ENCODE results near the gene TBC1D3B. TPM values are rescaled to one million over a fixed set of nuclear protein-coding genes. Genes with fewer than 3 reads are reported as not detected.
"Not testable (repeated sequence)": the region's sequence is repeated elsewhere in the genome, so short reads cannot be mapped to it uniquely, and the experiment has no call there.

TBC1D3B gene
- total RNA-seq, 1 experiment from 2014 or later = 0.66 TPM

GRCh38 chr17:36135465-36135864, 41.0 kb downstream of the TBC1D3B start:
- H3K4me3 ChIP-seq = no peak overlapping the region
- H3K27me3 ChIP-seq (replicated peaks) = peaks cover 8% of the 10 kb centered on the region
- no peak for DNase-seq (ENCODE audit: low read depth in 1 of 2, low spot score in 2 of 2)
- H3K4me1 ChIP-seq (replicated peaks) = no peaks in the 10 kb centered on the region
- no peaks in the 10 kb centered on the region for H3K36me3 ChIP-seq
- H3K9me3 ChIP-seq (replicated peaks) = no peaks in the 10 kb centered on the region
- no peak overlapping the region for H3K27ac ChIP-seq

GRCh38 chr17:36133602-36134236, 42.7 kb downstream of the TBC1D3B start:
- H3K27me3 ChIP-seq (replicated peaks) = peaks cover 13% of the 10 kb centered on the region

DNA sequence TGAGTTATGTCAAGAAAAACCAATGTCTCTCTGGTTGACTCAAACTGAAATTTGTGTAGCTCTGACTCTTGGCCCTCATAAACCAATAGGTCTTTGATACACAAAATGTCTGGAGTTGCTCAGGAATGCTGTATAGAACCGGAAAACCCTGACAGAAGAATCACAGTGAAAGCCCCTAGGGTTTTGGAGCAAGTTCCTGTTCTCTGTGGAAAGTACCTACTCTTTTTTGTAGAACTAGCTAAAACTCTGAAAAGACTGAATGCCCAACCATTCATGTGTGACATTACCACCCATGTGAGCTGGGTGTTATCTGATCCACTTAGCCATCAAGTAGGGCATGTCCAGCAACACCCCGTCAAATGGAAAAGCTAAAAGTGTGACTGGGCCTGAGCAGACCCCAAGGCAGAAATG, 44.0 kb downstream of the TBC1D3B start:
- Histone ChIP-seq H3K4me1 (replicated peaks) (no peaks in the 10 kb centered on the region), H3K36me3 (no peaks in the 10 kb centered on the region), H3K4me3 (no peak overlapping the region), H3K9me3 (replicated peaks) (no peaks in the 10 kb centered on the region), H3K27me3 (replicated peaks) (peaks cover 13% of the 10 kb centered on the region), H3K27ac (no peak overlapping the region)
- DNase-seq (ENCODE audit: low read depth in 1 of 2, low spot score in 2 of 2) = no peak

More at GRCh38 chr17:36133602-36134236, 42.7 kb downstream of the TBC1D3B start:
- H3K36me3 ChIP-seq = no peaks in the 10 kb centered on the region
- no peak overlapping the region for H3K27ac ChIP-seq
- no peaks in the 10 kb centered on the region for H3K4me1 ChIP-seq (replicated peaks)
- DNase-seq (ENCODE audit: low read depth in 1 of 2, low spot score in 2 of 2) = no peak
- H3K4me3 ChIP-seq = no peak overlapping the region
- H3K9me3 ChIP-seq (replicated peaks) = no peaks in the 10 kb centered on the region

- H3K4me3 ChIP-seq = no peak overlapping the region
- H3K36me3 ChIP-seq = no peaks in the 10 kb centered on the region
- H3K4me1 ChIP-seq (replicated peaks) = no peaks in the 10 kb centered on the region
- peaks cover 10% of the 10 kb centered on the region; the same call in 1 of the 2 replicates for H3K27me3 ChIP-seq (replicated peaks)
- H3K27ac ChIP-seq = no peak overlapping the region
- no peak for DNase-seq (ENCODE audit: low read depth in 1 of 2, low spot score in 2 of 2)
- H3K9me3 ChIP-seq (replicated peaks) = no peaks in the 10 kb centered on the region
Measured at GRCh38 chr17:36131931-36132330, 44.5 kb downstream of the TBC1D3B start.

- no peaks in the 10 kb centered on the region for H3K36me3 ChIP-seq
- no peak overlapping the region for H3K4me3 ChIP-seq
- H3K27ac ChIP-seq = no peak overlapping the region
- H3K27me3 ChIP-seq (replicated peaks) = peaks cover 10% of the 10 kb centered on the region; the same call in 1 of the 2 replicates
- DNase-seq (ENCODE audit: low read depth in 1 of 2, low spot score in 2 of 2) = no peak
- no peaks in the 10 kb centered on the region for H3K9me3 ChIP-seq (replicated peaks)
- no peaks in the 10 kb centered on the region for H3K4me1 ChIP-seq (replicated peaks)
Measured at GRCh38 chr17:36131421-36131820, 45.0 kb downstream of the TBC1D3B start.

DNA sequence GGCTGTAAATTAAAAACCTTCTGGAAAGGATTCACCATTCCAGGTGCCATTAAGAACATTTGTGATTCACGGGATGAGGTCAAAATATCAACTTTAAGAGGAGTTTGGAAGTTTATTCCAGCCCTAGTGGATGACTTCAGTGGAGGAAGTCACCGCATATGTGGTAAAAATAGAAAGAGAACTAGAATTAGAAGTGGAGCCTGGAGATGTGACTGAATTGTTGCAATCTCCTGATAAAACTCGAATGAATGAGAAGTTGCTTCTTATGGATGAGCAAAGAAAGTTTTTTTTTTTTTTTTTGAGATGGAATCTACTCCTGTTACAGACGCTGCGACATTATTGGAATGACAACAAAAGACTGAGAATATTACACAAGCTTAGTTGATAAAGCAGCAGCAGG, 46.1 kb downstream of the TBC1D3B start:
- H3K4me3 ChIP-seq = no peak overlapping the region
- peaks cover 10% of the 10 kb centered on the region; the same call in 1 of the 2 replicates for H3K27me3 ChIP-seq (replicated peaks)

DNA sequence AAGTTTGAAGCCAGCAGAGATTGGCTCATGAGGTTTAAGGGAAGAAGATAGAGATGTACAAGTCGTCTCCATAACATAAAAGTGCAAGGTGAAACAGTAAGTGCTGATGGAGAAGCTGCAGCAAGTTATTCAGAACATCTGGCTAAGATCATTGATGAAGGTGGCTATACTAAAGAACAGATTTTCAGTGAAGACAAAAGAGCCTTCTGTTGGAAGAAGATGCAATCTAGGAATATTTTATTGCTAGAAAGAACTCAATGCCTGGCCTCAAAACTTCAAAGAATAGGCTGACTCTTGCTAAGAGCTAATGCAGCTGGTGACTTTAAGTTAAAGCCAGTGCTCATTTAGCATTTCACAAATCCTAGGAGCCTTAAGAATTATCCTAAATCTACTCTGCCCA, 46.8 kb downstream of the TBC1D3B start:
- H3K4me3 ChIP-seq = no peak overlapping the region
- H3K27ac ChIP-seq = no peak overlapping the region
- no peaks in the 10 kb centered on the region for H3K36me3 ChIP-seq
- peaks cover 10% of the 10 kb centered on the region; the same call in 1 of the 2 replicates for H3K27me3 ChIP-seq (replicated peaks)
- H3K4me1 ChIP-seq (replicated peaks) = no peaks in the 10 kb centered on the region
- H3K9me3 ChIP-seq (replicated peaks) = no peaks in the 10 kb centered on the region
- DNase-seq (ENCODE audit: low read depth in 1 of 2, low spot score in 2 of 2) = no peak

More for the DNA sequence above, 46.1 kb downstream of the TBC1D3B start:
- H3K9me3 ChIP-seq (replicated peaks) = no peaks in the 10 kb centered on the region
- H3K36me3 ChIP-seq = no peaks in the 10 kb centered on the region
- no peak overlapping the region for H3K27ac ChIP-seq
- DNase-seq (ENCODE audit: low read depth in 1 of 2, low spot score in 2 of 2) = no peak
- no peaks in the 10 kb centered on the region for H3K4me1 ChIP-seq (replicated peaks)

DNA sequence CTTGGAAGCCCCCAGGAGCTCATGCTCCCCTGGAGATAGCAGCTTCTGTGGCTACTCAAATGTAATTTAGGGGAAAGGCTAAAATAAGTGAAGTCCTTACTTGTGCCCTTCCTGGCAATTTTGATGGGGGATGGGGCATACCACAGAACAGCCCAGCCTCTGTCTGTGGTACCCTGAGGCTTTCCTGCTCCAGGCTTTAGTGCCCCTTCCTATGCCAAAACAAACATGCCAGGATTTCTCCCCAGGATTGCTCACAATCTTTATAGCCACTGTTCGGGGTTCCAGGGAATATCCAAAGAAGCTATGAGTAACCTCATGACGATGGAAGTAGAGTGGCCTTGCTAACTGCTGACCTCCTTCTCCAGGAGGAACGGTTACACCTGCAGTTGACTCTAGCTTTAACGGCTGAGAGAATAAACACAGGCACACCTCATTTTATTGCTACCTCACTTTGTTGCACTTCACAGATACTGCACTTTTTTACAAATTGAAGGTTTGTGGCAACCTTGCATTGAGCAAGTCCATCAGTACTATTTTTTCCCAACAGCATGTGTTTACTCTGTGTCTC, 47.9 kb downstream of the TBC1D3B start:
- no peak overlapping the region for H3K27ac ChIP-seq
- peaks cover 10% of the 10 kb centered on the region; the same call in 1 of the 2 replicates for H3K27me3 ChIP-seq (replicated peaks)
- no peaks in the 10 kb centered on the region for H3K4me1 ChIP-seq (replicated peaks)
- no peak overlapping the region for H3K4me3 ChIP-seq
- no peaks in the 10 kb centered on the region for H3K9me3 ChIP-seq (replicated peaks)
- H3K36me3 ChIP-seq = no peaks in the 10 kb centered on the region
- DNase-seq (ENCODE audit: low read depth in 1 of 2, low spot score in 2 of 2) = no peak

DNA sequence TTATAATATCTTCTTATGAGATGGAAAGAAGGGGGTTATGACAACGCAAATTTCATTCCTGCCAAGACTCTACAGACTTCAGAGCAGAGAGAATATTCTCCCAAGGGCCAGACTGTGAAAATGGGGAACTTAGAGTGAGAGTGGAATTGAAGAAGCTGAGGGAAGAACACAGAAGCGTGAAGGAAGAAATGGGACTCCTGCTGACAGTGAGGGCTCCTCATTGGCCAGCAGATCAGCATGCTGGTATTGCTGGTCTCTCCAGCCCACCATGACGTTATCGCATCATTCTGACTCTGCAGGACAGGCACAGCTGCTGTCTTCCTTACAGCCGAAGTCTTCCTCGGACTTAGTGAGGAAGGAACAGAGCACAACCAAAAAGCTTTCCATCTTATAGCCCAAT, 48.5 kb downstream of the TBC1D3B start:
- no peak for DNase-seq (ENCODE audit: low read depth in 1 of 2, low spot score in 2 of 2)
- H3K36me3 ChIP-seq = no peaks in the 10 kb centered on the region
- peaks cover 10% of the 10 kb centered on the region; the same call in 1 of the 2 replicates for H3K27me3 ChIP-seq (replicated peaks)
- no peak overlapping the region for H3K27ac ChIP-seq
- H3K4me3 ChIP-seq = no peak overlapping the region
- H3K9me3 ChIP-seq (replicated peaks) = no peaks in the 10 kb centered on the region
- no peaks in the 10 kb centered on the region for H3K4me1 ChIP-seq (replicated peaks)

GRCh38 chr17:36127199-36127893, 49.1 kb downstream of the TBC1D3B start:
- no peaks in the 10 kb centered on the region for H3K36me3 ChIP-seq
- H3K9me3 ChIP-seq (replicated peaks) = no peaks in the 10 kb centered on the region
- no peak overlapping the region for H3K4me3 ChIP-seq
- peaks cover 10% of the 10 kb centered on the region; the same call in 1 of the 2 replicates for H3K27me3 ChIP-seq (replicated peaks)
- H3K27ac ChIP-seq = no peak overlapping the region
- DNase-seq (ENCODE audit: low read depth in 1 of 2, low spot score in 2 of 2) = no peak
- no peaks in the 10 kb centered on the region for H3K4me1 ChIP-seq (replicated peaks)

DNA sequence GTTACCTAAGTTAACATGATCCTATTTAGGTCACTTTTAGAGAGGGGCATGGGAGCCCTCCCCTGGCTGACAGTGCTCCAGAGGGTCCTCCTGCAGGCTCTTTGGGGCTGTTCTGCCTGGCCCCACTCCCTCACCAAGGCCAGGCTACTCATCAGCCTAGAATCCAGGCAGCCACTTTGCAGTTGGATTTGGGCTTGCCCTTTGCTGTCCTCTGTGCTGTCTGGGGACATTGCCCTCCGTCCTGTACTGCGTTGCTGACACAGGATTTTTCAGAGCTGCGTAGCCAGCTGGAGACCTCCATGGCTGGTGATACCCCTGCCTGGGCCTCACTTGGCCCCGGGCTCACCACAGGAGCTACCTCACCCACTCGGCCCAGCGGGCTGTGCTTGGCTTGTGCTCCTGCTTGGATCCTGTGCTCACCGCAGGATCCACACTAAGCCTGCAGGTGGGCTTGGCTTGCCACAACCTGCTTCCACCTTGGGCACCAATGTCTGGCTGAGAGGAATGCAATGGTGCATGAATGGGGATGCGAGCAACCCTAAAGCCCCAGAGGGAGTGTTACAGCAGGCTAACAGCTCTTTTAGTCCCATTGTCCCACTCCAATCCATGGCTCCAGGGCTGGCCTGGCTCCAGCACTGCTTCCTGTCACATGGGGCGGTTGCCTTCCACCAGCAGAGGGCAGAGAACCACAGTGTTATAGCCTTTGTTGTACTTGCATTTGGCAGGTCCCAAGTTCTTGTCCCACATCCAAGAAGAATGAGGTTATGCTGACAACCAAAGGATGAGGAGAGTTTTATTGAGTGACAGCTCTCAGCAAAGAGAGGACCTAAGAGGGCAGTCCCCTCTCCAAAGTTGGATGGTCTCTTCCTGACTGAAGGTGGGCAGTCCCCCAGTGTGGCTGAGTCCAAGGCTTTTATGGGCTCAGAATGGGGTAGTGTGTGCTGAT, 51.3 kb downstream of the TBC1D3B start:
- Histone ChIP-seq H3K9me3 (replicated peaks) (no peaks in the 10 kb centered on the region), H3K4me3 (no peak overlapping the region), H3K27me3 (replicated peaks) (peaks cover 6% of the 10 kb centered on the region; the same call in 1 of the 2 replicates), H3K27ac (no peak overlapping the region), H3K4me1 (replicated peaks) (no peaks in the 10 kb centered on the region), H3K36me3 (no peaks in the 10 kb centered on the region)
- DNase-seq (ENCODE audit: low read depth in 1 of 2, low spot score in 2 of 2) = no peak

- 0 out of 2 replicates have a peak, but pooled peaks cover 2% of the 10 kb centered on the region for H3K27me3 ChIP-seq (replicated peaks)
- no peaks in the 10 kb centered on the region for H3K36me3 ChIP-seq
- H3K27ac ChIP-seq = no peak overlapping the region
- H3K4me3 ChIP-seq = no peak overlapping the region
- H3K4me1 ChIP-seq (replicated peaks) = no peaks in the 10 kb centered on the region
- DNase-seq (ENCODE audit: low read depth in 1 of 2, low spot score in 2 of 2) = no peak
- no peaks in the 10 kb centered on the region for H3K9me3 ChIP-seq (replicated peaks)
Measured at GRCh38 chr17:36123431-36123830, 53.0 kb downstream of the TBC1D3B start.

DNA sequence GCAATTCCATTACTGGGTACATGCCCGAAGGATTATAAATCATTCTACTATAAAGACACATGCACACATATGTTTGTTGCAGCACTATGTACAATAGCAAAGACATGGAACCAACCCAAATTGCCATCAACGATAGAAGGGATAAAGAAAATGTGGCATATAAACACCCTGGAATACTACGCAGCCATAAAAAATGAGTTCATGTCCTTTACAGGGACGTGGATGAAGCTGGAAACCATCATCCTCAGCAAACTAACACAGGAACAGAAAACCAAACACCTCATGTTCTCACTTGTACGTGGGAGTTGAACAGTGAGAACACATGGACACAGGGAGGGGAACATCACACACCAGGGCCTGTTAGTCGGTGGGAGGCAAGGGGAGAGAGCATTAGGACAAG, 55.3 kb downstream of the TBC1D3B start:
- H3K9me3 ChIP-seq (replicated peaks); H3K27ac ChIP-seq; H3K4me3 ChIP-seq; H3K27me3 ChIP-seq (replicated peaks); H3K36me3 ChIP-seq; DNase-seq (ENCODE audit: low read depth in 1 of 2, low spot score in 2 of 2); H3K4me1 ChIP-seq (replicated peaks): not testable (repeated sequence)

Data from SJSA1 (cell line).